MM.1S (cell line): Measurements from ENCODE around the gene ETV3L.

Experiments
- EZH2 ChIP-seq: fragments of 300-600 bp; sonication (generic); optimal IDR thresholded peaks from 2 replicates; pipeline ENCODE3; 2017; ENCODE audit warnings: low read depth, mild to moderate bottlenecking, antibody characterized with exemption, low read length, mixed read lengths
- TF ChIP-seq, protein P1 (sequence below): fragments of 300-600 bp; sonication (generic); IDR thresholded peaks from 2 replicates; pipeline ENCODE4 v1.5.1; 2016; ENCODE audit warnings: antibody characterized with exemption, low read length, mixed read lengths

DNA sequence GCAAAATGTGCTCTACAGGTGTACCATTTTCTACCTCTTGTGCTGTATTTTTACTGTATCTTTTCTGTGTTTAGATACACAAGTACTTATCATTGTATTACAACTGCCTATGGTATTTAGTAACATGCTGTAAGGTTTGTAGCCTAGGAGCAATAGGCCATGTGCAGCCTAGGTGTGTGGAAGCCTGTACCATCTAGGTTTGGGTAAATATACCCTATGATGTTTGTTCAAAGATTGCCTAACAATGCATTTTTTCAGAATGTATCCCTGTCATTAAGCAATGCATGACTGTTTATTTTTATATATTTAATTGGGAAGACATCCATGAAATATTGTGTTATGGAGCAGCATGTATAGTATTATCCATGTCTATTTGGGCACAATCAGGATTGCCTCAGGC, 11.0 kb downstream of the ETV3L start:
- TF ChIP-seq, protein P1, sequence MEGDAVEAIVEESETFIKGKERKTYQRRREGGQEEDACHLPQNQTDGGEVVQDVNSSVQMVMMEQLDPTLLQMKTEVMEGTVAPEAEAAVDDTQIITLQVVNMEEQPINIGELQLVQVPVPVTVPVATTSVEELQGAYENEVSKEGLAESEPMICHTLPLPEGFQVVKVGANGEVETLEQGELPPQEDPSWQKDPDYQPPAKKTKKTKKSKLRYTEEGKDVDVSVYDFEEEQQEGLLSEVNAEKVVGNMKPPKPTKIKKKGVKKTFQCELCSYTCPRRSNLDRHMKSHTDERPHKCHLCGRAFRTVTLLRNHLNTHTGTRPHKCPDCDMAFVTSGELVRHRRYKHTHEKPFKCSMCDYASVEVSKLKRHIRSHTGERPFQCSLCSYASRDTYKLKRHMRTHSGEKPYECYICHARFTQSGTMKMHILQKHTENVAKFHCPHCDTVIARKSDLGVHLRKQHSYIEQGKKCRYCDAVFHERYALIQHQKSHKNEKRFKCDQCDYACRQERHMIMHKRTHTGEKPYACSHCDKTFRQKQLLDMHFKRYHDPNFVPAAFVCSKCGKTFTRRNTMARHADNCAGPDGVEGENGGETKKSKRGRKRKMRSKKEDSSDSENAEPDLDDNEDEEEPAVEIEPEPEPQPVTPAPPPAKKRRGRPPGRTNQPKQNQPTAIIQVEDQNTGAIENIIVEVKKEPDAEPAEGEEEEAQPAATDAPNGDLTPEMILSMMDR = no peak
- TF ChIP-seq EZH2 = no peak
